GM19328 (cell line): ENCODE measurements around the gene PDZRN4.
"Not testable (repeated sequence)": the region's sequence is repeated elsewhere in the genome, so short reads cannot be mapped to it uniquely, and the experiment has no call there.

Source experiments
- ATAC-seq: cut with Tn5 transposase; IDR thresholded peaks from one replicate; pipeline ENCODE4 v1.9.1; 2021; ENCODE audit warnings: mild to moderate bottlenecking, moderate library complexity; ENCODE audit not compliant: unreplicated experiment

Gene PDZRN4

DNA sequence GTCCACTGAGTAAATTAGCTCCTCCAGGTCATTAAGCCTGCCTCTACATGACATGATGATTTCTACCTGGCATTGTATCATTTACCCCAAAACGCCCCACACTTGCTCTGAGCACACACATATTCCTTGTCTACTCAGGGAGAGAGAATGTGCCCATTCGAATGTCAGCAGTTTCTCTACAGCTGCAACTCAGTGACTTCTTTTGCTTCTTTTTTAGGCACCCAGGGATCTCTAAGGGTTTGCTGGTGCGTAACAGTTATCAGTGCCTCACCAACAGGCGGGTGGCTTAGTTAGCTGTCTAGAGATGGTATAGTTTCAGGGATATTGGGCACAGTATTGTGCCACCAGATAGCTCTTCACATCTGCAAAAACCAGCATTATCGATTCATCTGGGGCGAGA, 316.9 kb downstream of the PDZRN4 start:
- no peak for ATAC-seq

DNA sequence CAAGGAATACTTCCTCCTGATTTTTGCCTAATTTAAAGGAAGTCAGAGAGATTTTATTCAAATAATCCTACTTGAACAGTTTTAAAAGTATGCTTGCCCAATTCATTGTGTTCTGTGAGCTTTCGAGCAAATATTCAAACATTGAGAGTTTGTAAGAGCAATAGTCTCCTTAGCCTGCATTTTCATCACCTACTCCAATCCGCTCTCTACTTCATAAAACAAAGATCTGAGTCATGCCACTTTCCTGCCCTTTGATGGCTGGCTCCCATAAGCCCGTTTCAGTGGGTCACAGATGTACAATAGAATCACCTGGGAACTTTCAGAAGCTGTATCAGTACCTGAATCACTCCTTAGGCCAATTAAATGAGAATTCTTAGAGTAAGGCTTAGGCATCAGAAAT, 319.2 kb downstream of the PDZRN4 start:
- no peak for ATAC-seq

DNA sequence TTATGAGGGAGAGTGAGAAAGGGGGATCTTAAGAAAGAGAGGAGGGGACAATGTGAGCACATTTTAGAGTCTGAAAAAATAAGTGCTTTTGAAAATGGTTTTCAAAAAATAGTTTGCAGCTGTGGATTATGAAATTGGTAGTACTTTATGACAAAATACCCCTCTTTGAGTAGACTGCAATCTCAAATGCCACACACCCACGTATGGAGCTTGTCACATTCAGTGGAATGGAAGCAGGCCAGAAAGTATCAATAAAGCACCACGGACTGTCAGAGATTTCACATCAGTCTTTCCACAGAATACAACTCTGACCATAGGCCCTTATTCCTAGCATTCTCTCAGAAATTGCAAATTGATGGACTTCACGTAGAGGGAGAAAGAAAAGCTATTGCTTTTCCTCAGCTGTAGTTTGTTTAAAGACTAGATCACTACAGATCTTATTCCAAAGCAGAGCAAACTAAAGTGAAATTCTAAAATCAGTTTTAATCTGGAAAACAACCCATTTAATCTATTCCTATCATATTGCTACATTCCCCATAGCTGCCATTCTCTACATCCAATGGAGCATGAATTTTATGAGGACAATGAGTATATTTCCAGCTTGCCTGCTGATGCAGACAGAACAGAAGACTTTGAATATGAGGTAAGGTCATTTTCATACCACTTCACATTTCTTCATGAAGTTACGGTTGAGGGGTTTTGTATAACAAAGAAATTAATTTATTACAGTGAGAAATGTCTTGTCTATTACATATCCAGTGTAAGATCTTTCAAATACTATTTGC, 321.3 kb downstream of the PDZRN4 start:
- no peak for ATAC-seq

DNA sequence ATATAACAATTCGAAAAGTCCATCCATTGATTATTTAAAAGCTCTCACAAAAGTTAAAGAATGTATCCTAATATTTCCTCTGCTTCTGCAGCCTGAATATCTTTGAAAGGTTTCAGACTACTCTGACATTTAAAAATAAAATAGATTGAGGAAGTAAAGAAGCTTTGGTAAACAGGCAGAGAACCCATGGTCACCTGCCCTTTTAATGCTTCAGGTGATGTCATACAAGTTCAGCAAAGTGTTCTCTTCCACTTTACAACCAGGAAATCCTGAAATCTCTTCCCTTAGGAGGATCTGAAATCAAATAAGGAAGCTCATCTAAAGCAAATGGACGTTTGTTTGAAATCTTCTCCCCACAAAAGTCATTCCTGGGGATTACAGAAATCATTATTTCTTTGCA, 322.4 kb downstream of the PDZRN4 start:
- no peak for ATAC-seq

DNA sequence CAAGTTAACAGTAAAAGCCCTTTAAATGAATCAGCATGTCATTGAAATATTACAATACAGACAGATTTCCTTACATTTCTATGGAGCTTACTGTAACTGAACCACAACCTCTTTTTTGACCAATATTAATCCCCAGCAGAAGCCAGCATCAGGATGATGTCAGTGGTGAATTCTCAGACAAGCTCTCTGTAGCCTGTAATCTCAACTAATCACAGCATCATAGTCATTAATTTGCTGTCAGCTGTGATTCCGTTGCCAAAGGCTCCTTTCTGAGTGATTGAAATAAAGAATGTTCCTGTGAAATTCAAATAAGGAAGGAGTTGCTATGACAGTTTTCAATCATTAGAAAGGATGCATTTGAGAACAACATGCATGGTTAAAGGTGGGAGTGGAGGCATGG, 323.1 kb downstream of the PDZRN4 start:
- ATAC-seq: no peak

DNA sequence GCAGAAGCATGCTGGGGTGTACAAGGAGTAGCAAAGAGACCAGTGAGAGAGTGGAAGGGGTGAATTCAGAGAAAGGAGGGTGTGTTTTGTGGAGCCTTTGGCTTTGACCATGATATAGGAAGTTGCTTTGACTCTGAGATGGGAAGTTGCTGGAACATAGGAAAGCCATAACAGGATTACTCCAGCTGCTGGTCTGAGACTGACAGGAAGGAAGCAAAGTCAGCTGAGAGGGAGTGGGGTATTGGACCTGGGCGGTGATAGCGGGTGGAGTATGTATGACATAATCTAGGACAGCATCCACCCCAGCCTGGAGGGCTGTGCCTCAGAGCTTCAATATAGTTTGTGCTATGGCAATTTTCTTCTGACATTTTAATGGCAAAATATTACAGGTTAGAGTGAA, 324.4 kb downstream of the PDZRN4 start:
- ATAC-seq: no peak

DNA sequence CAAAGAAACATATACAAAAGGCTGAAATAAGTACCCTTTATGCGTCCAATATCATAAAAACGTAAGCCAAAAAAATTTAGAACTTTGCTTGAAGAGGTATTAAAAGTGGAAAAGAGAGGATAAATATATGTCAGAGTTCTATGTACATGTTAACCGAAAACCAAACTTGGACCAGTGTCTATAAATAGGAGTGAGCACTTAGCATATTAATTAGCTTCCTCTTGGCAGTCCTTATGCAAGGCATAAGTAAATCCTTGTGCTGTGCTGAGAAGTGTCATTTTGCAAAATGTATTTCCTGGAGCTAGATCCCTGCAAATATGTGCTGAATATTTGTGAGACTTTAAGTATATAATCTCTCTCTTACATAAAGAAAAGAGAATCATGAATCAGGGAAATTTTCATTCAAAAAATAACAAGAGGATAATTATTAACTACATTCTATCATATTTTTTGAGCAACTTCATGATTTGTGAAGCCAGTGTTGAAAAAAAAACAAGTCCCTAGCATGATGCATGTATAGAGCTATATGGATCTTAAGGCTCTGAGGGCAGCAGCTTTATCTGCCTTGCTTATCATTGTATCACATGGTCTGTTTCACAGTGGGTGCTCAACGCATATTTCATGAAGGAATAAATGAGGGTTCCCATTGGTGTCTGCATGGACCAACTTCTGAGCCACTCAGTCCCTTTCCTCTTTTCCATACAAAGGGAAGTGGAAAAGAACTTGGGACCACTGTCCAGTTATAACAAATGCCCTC, 326.1 kb downstream of the PDZRN4 start:
- ATAC-seq: no peak

DNA sequence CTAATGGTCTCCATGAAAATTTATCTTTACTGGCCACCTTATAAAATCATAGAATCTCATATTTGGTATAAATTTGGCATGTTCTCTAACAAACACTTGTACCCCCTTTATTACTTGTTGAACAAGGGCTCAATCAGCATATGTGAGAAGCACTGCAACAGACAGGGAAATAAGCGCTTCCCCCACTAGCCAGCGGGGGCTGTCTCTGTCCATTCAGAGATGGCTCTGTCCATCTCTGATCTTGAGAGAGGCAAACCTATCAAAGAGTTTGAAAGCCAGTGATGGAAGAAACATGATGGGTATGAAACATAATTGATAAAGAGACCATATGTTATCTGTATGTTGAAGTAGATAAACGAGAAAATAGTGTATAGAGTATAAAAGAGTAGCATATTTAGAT, 326.8 kb downstream of the PDZRN4 start:
- ATAC-seq: no peak

DNA sequence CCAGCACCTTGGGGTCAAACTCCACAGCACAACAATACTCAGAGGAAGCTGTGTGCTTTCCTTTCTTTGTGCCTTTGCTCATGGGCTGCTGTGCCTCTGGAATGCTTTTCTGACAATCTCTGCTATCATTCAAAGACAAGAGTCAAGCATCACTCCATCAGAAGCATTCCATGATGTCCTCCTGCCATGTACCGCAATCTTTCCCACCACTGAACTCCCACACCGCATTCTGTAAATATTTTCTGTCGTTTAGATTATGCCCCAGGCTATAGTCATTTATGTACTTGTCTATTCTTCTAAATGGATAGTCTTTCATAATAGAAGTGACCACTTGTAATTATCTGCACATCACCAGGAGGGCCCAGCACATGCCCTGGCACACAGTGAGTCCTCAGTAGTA, 327.8 kb downstream of the PDZRN4 start:
- no peak for ATAC-seq

DNA sequence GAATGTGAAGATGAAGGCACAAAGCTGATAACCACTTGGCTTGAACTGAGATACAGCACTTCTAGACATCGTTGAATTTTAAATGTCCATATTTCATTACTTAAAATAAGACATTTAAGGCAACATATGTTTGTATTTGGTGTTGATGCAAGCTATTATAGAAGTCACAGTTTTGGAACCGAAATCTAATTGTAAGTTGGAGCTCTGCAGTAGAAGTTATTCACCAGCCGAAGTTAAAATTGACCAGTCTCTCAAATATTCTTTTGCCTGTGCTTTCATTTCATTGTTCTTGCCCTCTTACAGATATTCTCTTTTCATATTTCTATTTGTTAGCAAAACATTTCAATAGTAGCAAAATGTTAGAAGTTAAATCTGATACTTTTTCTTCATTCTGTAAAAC, 332.7 kb downstream of the PDZRN4 start:
- no peak for ATAC-seq

DNA sequence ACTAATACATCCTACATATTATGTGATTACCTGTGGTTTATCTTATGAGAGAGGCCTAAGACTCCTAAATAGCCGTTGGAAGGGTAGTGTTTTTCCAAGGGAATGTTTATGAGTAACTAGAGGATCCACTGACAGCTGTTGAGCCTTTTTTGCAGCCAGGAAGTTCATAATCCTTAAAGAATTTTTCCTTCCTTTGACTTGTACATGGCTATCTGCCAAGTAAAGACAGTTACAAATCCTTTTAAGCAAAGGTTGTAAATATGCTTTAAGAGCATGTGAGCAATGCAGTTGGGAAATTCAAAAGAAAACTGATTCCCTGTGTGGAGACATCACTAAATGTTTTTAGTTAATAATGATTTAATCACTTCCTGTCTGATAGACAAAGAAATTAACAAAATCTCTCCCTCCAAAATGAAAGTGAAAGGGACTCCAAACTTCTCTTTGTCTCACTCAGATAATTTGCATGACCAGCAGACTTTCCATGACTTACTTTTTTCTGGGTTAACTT, 333.8 kb downstream of the PDZRN4 start:
- ATAC-seq: peak; percentile 76

DNA sequence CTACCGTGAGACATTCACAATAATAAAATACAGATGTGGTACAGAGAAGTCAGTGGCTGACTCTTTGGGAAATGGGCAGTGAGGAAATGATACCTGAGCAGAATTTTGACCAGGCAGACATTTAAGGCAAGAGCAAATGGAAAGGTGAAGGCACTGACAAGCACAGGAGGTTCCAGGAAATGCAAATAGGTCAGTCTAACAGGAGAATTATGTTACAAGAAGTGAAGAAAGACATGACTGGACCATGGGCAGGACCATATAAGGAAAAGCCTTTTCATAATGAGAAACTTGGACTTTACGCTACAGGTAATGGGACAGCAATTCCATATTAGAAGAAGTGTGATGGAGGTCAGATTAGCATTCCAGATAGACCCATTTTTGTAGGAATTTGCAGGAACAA, 338.9 kb downstream of the PDZRN4 start:
- no peak for ATAC-seq

DNA sequence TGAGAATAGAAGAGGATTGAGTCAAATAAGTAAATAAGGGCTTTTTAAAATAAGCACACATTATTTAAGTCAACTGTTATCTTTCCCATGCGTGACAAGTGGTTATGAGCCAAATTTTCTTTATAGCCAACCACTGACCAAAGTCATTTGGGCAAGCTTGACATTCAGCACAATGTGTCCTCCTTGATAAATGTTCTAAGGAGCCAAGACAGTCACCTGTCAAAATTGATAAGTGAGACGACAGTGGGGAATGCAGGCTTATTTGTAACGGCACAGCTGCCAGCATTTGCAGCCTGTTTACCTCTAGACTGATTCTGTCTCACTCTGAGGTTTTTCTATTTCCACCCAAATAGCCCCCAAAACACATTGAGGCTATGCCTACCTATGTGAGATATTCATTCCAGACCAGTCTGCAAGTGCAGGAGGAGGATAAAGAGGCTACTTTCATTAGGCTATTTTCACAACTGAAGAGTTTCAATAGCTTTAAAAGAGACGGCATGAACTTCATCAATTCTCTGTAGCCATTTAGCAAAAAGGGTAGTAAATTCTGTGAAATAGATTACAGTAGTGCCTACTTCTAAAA, 339.5 kb downstream of the PDZRN4 start:
- ATAC-seq: no peak

DNA sequence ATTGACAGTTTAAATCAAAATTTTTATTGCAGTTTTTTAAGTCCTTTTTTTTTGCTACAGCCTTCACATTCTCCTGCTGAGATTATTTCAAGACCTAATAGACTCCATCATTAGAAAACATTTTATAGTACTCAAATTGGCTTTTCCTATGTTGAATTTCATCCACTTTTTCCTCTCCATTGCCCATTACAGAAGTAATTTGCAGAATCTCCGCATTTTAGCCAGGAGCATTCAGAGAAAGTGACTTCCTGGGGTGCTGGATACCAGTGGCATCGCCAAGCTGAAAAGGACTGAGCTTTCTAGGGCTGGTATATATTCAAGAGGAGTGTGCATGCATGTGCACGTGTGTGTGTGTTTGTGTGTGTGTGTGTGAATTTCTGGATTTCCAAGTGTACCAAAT, 340.8 kb downstream of the PDZRN4 start:
- no peak for ATAC-seq

DNA sequence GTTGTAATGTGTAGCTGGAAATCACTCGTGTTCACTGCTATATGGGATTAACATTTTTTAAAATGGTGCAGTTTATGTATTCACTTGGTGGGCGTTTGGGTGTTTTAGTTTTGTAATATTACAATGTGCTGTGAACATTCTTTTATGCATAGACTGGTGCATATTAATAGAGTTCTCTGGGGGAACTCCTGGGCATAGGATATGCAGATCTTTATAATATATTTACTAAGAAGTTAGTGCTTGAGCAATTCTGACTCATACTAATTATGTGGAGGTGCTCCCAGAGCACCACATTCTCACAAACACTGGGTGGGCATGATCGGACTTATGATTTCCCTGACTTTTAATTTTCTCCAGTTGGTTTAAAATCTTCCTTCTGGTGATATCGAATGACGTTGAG, 342.3 kb downstream of the PDZRN4 start:
- ATAC-seq: no peak

DNA sequence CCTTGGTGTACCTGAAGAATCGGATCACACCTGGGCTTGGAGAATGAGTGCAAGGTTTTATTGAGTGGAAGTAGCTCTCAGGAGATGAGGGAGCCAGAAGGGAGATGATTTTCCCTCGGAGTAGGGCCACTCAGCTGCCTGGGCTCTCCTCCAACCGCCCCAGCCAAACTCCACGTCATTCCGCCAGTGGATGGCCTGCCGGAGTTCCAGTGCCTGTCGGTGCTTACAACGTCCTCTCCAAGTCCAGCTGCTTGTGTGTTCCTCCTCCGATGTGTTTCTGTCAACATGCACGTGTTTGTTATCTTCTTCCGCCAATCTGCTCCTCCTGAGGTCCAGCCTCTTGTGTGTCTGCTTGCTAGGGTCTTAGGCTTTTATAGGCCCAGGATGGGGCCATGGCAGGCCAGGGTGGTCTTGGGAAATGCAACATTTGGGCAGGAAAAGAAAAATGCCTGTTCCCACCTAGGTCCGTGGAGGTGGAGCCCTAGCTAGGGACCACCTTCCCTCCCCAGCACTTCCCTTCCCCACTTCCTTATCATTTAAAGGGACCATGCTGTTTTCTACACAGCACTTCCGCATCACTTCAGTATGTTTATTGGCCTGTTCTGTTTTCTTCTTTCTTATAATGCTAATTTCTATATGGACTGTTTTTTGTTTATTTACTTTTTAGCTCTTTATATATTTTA, 343.2 kb downstream of the PDZRN4 start:
- no peak for ATAC-seq

DNA sequence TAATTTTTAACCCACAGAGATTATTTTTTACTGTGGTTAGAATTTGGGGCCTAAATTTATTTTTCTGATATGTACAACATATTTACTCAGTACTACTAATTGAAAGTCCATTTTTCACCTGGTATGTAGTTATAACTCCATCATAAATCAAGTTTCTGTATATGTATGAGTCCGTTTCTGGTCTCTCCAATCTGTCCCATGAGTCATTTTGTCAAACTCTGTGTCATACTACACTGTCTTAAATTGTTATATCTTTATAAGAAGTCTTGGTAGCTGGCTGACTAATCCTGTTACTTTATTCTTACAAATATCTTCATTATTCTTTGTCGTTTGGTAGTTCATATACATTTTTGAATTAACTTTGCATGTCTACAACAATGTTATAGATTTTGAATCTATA, 344.0 kb downstream of the PDZRN4 start:
- ATAC-seq: no peak

DNA sequence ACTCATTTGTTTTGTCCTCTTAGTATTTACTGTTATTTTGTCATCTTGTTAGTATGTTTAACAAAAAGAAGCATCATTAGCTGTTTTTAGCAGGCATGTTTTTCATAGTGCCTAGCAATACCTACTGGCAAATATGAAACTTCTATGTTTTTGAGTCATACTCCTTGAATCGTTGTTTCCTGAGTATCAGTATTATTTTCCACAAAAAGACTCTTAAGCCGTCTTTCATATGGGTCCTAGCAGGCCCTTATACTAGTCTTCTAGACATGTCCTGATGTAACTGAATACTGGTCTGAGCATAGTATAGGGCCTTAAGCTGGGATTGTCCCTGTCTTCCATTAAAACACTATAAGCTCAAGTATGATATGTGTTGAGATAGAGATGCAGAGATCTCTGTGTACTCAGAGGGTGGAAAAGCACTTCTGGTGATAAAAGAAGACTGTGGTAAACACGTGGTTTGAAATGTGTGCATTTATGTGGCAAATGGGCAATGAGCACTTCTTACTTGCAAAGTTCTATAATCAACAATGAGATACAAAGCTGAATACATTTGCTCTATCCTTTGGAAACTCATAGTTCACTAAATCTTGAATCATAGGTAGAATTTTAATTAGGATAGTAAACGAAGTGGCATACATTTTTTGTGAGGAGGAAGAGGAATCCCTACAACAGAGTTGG, 348.8 kb downstream of the PDZRN4 start:
- no peak for ATAC-seq

DNA sequence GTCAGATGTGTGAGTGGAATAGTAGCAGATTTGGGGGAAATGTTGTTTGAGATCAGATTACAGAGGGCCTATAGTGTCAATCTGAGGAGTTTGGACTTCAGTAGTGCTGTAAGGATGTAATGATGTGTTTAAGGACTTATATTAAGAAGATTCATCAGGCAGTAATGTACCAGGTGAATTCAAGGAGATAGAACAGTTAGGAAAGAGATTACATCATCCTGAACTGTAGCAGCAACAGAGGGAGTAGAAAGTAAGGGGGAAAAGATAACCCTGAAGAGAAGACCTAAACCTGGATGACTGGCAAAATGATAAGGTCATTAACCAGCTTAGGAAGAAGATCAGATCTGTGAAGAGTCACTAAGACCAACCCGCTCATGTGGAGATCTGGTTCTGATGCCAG, 349.4 kb downstream of the PDZRN4 start:
- no peak for ATAC-seq

DNA sequence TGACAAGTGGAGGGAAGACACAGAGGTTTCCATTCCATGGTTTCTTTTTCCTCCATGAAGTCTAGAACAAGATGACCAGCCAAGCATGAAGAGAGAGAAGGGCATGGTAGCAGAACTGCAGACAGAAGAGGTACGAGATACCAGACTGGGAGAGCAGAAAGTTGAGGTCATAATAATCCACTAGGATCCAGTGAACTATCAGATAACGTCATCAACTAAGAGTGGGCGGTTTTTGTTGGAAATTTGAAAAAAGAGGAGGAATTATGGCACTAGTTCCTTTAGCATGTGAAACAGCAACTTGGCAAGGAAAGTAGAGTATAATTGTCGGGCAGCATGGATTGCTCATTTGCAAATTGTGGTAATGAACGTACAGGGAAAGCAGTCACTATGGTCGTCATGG, 357.6 kb downstream of the PDZRN4 start:
- ATAC-seq: no peak

DNA sequence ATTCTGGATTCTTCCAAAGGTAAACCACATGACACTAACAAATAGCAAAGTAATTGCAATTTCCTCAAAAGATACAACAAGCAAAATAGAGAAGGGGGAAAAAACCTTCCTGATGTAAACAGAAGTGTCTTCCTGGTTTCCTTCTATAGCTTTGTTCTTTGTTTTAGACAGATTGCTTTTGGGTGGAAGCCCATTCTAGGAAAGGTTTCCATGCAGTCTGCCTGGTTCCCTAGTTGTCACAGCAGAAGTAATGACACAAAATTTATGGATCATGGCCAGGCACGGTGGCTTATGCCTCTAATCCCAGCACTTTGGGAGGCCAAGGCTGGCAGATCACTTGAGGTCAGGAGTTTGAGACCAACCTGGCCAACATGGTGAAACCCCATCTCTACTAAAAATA, 359.0 kb downstream of the PDZRN4 start:
- not testable (repeated sequence) for ATAC-seq
